HG03175 (cell line): ENCODE measurements around the gene ATP6V0A4.
"Not testable (repeated sequence)": the region's sequence is repeated elsewhere in the genome, so short reads cannot be mapped to it uniquely, and the experiment has no call there.

Source experiments
- ATAC-seq: cut with Tn5 transposase; IDR thresholded peaks from one replicate; pipeline ENCODE4 v1.9.1; 2021; ENCODE audit warnings: mild to moderate bottlenecking, moderate library complexity; ENCODE audit not compliant: unreplicated experiment

ATP6V0A4 gene

GRCh38 chr7:138705167-138705566 is 92.8 kb downstream of the ATP6V0A4 start:
- ATAC-seq, result no peak

- ATAC-seq, result no peak
These were observed 96.5 kb downstream of the ATP6V0A4 start for GRCh38 chr7:138701537-138701923.

- no peak for ATAC-seq
These were observed 97.0 kb downstream of the ATP6V0A4 start, which contains the start of gene SVOPL for GRCh38 chr7:138700857-138701536. SVOPL (minus strand) TSS chr7:138701362; CDS start chr7:138679045, 22,317 bp downstream.

- ATAC-seq, result no peak
These were observed 98.3 kb downstream of the ATP6V0A4 start for GRCh38 chr7:138699661-138700060.

- ATAC-seq, result no peak
These were observed 99.7 kb downstream of the ATP6V0A4 start for GRCh38 chr7:138698281-138698680.

GRCh38 chr7:138697535-138698182 is 100.3 kb downstream of the ATP6V0A4 start:
- ATAC-seq, result no peak

GRCh38 chr7:138695776-138696175 is 102.2 kb downstream of the ATP6V0A4 start:
- not testable (repeated sequence) for ATAC-seq

- no peak for ATAC-seq
These were observed 102.9 kb downstream of the ATP6V0A4 start for GRCh38 chr7:138695106-138695505.

GRCh38 chr7:138691178-138691577 is 106.8 kb downstream of the ATP6V0A4 start:
- ATAC-seq, result no peak

GRCh38 chr7:138690495-138690894 is 107.5 kb downstream of the ATP6V0A4 start:
- ATAC-seq, result no peak

- ATAC-seq, result not testable (repeated sequence)
These were observed 110.0 kb downstream of the ATP6V0A4 start for GRCh38 chr7:138688037-138688436.

GRCh38 chr7:138684340-138684739 is 113.7 kb downstream of the ATP6V0A4 start:
- ATAC-seq, result no peak

GRCh38 chr7:138679793-138680192 is 118.2 kb downstream of the ATP6V0A4 start:
- no peak for ATAC-seq

- ATAC-seq, result no peak
These were observed 127.4 kb downstream of the ATP6V0A4 start for GRCh38 chr7:138670594-138670993.

GRCh38 chr7:138669364-138669763 is 128.6 kb downstream of the ATP6V0A4 start:
- no peak for ATAC-seq

GRCh38 chr7:138668946-138669345 is 129.1 kb downstream of the ATP6V0A4 start:
- ATAC-seq, result no peak

GRCh38 chr7:138668229-138668596 is 129.8 kb downstream of the ATP6V0A4 start:
- ATAC-seq, result no peak

- ATAC-seq, result no peak
These were observed 130.3 kb downstream of the ATP6V0A4 start for GRCh38 chr7:138667535-138668228.

- no peak for ATAC-seq
These were observed 131.6 kb downstream of the ATP6V0A4 start for GRCh38 chr7:138666385-138666784.

- ATAC-seq, result no peak
These were observed 132.3 kb downstream of the ATP6V0A4 start for GRCh38 chr7:138665669-138666140.

GRCh38 chr7:138665249-138665648 is 132.7 kb downstream of the ATP6V0A4 start:
- no peak for ATAC-seq
